K562 (cell line): ENCODE results near the gene SUCO. TPM values are rescaled to one million over a fixed set of nuclear protein-coding genes. Genes with fewer than 3 reads are reported as not detected.

Experiments
- CEBPG ChIP-seq, 3 experiments: fragments of 200-800 bp in 1 of 3; sonication (Bioruptor generic) in 1 of 3; sonication (generic) in 1 of 3; formaldehyde crosslinking in 1 of 3; IDR thresholded peaks in 2 of 3; conservative IDR thresholded peaks in 1 of 3; 2 replicates each; pipeline versions ENCODE4 v1.6.1 to v1.8.0; 2016 to 2022; ENCODE audit warnings: missing compliant biosample characterization in 2 of 3, missing genetic modification characterization in 2 of 3, mild to moderate bottlenecking in 1 of 3, missing genetic modification reagents in 1 of 3
- CTBP1 ChIP-seq: fragments of 450-650 bp; IDR thresholded peaks from 2 replicates; pipeline ENCODE4 v1.6.1; 2016; ENCODE audit warnings: borderline replicate concordance
- HNRNPK ChIP-seq: fragments of 200-400 bp; formaldehyde crosslinking; IDR thresholded peaks from one replicate; pipeline ENCODE4 v1.6.1; 2018; ENCODE audit warnings: mild to moderate bottlenecking, low read depth, low read length; ENCODE audit not compliant: poor library complexity, severe bottlenecking
- MTF1 ChIP-seq: fragments of 250-450 bp; sonication (Bioruptor Pico); IDR thresholded peaks from 2 replicates; pipeline ENCODE4 v1.9.0; 2021; ENCODE audit warnings: moderate library complexity, mild to moderate bottlenecking, inconsistent platforms, borderline replicate concordance
- RHOXF2B ChIP-seq: fragments of 250-450 bp; sonication (Bioruptor Pico); conservative IDR thresholded peaks from 2 replicates; pipeline ENCODE4 v1.5.1; 2021
- polyA plus RNA-seq, 8 experiments: library from polyadenylated mRNA; depleted of rRNA in 4 of 8; stranded (reverse) in 5 of 8; unstranded in 3 of 8; fragments of >200 nt; fragmentation: Nextera tagmentation in 2 of 8; fragmentation: Illumina TruSeq in 1 of 8; extraction: Ambion mirVana in 2 of 8; extraction: Trizol in 1 of 8; gene quantifications; 2 replicates each; pipeline versions ENCODE4 v1.2.1 to v1.2.3, GENCODE V29; 2011 to 2014; ENCODE audit warnings: inconsistent platforms in 1 of 8, missing spikeins in 1 of 8
- total RNA-seq, 7 experiments: library from RNA; depleted of rRNA in 6 of 7; stranded (reverse); fragments of >200 nt in 6 of 7; fragmentation: Illumina TruSeq in 2 of 7; extraction: Trizol in 2 of 7; gene quantifications; 2 replicates each; pipeline versions ENCODE4 v1.2.1 to v1.2.3, GENCODE V29; 2011 to 2021; ENCODE audit warnings: low replicate concordance in 1 of 7
- TF ChIP-seq, protein P1 (sequence below): fragments of 450-650 bp; IDR thresholded peaks from 2 replicates; pipeline ENCODE4 v1.6.1; 2016; ENCODE audit warnings: low read depth
- TF ChIP-seq, protein P2 (sequence below): sonication (generic); formaldehyde crosslinking; IDR thresholded peaks from 2 replicates; pipeline ENCODE4 v1.8.0; 2022; ENCODE audit warnings: missing genetic modification reagents, mild to moderate bottlenecking, borderline replicate concordance
- TF ChIP-seq, protein P3 (sequence below), 3 experiments: fragments of 200-800 bp in 1 of 3; fragments of 250-450 bp in 1 of 3; fragments of 450-650 bp in 1 of 3; sonication (Bioruptor Pico) in 1 of 3; sonication (Bioruptor generic) in 1 of 3; formaldehyde crosslinking in 1 of 3; IDR thresholded peaks; 2 replicates each; pipeline versions ENCODE4 v1.6.1 to v1.8.0; 2016 to 2022; ENCODE audit warnings: mild to moderate bottlenecking in 2 of 3, missing genetic modification characterization in 2 of 3, missing compliant biosample characterization in 1 of 3, moderate library complexity in 1 of 3
- TF ChIP-seq, protein P4 (sequence below): fragments of 450-650 bp; formaldehyde crosslinking; IDR thresholded peaks from 2 replicates; pipeline ENCODE4 v1.4.0; 2020; ENCODE audit warnings: mild to moderate bottlenecking, moderate library complexity
- TF ChIP-seq, protein P5 (sequence below): fragments of 250-450 bp; sonication (Bioruptor Pico); IDR thresholded peaks from 2 replicates; pipeline ENCODE4 v1.8.0; 2022; ENCODE audit warnings: moderate library complexity, mild to moderate bottlenecking, inconsistent platforms

The SUCO gene
- total and polyA plus RNA-seq, 9 of the 15 experiments (the other 6 are each of a cell fraction or from before 2014, with no cell fraction given): 2.5 to 20.6 (median 14.3) TPM

DNA sequence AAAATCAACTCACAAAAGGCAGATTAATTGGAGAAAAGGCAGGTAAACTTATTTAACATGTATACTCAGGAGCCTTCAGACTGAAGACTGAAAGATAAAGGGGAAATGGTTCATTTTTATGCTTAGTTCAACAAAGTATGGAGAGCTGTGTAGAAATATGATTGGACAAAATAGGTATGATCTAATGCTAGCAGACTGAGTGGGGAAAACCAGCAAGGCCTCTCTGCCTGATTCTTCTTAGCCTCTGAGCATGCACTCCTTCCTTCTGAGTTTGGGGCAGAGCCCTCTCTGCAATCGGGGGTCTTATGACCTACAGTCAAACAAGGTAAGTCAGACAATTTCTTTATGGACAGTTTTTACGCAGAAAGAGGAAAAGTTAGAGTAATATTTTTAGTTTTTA lies 38.8 kb upstream of the SUCO start (continued):
- TF ChIP-seq, protein P1, sequence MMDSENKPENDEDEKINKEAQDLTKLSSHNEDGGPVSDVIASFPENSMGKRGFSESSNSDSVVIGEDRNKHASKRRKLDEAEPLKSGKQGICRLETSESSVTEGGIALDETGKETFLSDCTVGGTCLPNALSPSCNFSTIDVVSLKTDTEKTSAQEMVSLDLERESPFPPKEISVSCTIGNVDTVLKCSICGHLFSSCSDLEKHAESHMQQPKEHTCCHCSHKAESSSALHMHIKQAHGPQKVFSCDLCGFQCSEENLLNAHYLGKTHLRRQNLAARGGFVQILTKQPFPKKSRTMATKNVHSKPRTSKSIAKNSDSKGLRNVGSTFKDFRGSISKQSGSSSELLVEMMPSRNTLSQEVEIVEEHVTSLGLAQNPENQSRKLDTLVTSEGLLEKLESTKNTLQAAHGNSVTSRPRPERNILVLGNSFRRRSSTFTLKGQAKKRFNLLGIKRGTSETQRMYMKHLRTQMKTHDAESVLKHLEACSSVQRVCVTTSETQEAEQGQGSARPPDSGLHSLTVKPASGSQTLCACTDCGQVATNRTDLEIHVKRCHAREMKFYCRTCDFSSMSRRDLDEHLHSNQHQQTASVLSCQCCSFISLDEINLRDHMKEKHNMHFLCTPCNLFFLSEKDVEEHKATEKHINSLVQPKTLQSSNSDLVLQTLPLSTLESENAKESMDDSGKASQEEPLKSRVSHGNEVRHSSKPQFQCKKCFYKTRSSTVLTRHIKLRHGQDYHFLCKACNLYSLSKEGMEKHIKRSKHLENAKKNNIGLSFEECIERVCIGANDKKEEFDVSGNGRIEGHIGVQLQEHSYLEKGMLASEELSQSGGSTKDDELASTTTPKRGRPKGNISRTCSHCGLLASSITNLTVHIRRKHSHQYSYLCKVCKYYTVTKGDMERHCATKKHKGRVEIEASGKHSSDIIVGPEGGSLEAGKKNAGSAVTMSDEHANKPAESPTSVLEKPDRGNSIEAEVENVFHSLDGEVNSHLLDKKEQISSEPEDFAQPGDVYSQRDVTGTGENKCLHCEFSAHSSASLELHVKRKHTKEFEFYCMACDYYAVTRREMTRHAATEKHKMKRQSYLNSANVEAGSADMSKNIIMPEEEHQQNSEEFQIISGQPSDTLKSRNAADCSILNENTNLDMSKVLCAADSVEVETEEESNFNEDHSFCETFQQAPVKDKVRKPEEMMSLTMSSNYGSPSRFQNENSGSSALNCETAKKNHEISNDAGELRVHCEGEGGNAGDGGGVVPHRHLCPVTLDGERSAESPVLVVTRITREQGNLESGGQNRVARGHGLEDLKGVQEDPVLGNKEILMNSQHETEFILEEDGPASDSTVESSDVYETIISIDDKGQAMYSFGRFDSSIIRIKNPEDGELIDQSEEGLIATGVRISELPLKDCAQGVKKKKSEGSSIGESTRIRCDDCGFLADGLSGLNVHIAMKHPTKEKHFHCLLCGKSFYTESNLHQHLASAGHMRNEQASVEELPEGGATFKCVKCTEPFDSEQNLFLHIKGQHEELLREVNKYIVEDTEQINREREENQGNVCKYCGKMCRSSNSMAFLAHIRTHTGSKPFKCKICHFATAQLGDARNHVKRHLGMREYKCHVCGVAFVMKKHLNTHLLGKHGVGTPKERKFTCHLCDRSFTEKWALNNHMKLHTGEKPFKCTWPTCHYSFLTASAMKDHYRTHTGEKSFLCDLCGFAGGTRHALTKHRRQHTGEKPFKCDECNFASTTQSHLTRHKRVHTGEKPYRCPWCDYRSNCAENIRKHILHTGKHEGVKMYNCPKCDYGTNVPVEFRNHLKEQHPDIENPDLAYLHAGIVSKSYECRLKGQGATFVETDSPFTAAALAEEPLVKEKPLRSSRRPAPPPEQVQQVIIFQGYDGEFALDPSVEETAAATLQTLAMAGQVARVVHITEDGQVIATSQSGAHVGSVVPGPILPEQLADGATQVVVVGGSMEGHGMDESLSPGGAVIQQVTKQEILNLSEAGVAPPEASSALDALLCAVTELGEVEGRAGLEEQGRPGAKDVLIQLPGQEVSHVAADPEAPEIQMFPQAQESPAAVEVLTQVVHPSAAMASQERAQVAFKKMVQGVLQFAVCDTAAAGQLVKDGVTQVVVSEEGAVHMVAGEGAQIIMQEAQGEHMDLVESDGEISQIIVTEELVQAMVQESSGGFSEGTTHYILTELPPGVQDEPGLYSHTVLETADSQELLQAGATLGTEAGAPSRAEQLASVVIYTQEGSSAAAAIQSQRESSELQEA: no peak
- TF ChIP-seq CEBPG (CRISPR knock-in tag; IDR thresholded peaks at IDR 0.05): no peak
- TF ChIP-seq CEBPG (tag; conservative IDR thresholded peaks at IDR 0.05 in 1 of 2, IDR thresholded peaks at IDR 0.05 in 1 of 2): no peak
- TF ChIP-seq RHOXF2B (CRISPR knock-in tag): no peak
- TF ChIP-seq, protein P2, sequence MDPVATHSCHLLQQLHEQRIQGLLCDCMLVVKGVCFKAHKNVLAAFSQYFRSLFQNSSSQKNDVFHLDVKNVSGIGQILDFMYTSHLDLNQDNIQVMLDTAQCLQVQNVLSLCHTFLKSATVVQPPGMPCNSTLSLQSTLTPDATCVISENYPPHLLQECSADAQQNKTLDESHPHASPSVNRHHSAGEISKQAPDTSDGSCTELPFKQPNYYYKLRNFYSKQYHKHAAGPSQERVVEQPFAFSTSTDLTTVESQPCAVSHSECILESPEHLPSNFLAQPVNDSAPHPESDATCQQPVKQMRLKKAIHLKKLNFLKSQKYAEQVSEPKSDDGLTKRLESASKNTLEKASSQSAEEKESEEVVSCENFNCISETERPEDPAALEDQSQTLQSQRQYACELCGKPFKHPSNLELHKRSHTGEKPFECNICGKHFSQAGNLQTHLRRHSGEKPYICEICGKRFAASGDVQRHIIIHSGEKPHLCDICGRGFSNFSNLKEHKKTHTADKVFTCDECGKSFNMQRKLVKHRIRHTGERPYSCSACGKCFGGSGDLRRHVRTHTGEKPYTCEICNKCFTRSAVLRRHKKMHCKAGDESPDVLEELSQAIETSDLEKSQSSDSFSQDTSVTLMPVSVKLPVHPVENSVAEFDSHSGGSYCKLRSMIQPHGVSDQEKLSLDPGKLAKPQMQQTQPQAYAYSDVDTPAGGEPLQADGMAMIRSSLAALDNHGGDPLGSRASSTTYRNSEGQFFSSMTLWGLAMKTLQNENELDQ (CRISPR knock-in tag): no peak
- TF ChIP-seq, protein P3, sequence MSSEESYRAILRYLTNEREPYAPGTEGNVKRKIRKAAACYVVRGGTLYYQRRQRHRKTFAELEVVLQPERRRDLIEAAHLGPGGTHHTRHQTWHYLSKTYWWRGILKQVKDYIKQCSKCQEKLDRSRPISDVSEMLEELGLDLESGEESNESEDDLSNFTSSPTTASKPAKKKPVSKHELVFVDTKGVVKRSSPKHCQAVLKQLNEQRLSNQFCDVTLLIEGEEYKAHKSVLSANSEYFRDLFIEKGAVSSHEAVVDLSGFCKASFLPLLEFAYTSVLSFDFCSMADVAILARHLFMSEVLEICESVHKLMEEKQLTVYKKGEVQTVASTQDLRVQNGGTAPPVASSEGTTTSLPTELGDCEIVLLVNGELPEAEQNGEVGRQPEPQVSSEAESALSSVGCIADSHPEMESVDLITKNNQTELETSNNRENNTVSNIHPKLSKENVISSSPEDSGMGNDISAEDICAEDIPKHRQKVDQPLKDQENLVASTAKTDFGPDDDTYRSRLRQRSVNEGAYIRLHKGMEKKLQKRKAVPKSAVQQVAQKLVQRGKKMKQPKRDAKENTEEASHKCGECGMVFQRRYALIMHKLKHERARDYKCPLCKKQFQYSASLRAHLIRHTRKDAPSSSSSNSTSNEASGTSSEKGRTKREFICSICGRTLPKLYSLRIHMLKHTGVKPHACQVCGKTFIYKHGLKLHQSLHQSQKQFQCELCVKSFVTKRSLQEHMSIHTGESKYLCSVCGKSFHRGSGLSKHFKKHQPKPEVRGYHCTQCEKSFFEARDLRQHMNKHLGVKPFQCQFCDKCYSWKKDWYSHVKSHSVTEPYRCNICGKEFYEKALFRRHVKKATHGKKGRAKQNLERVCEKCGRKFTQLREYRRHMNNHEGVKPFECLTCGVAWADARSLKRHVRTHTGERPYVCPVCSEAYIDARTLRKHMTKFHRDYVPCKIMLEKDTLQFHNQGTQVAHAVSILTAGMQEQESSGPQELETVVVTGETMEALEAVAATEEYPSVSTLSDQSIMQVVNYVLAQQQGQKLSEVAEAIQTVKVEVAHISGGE (CRISPR knock-in tag; IDR thresholded peaks at IDR 0.05): no peak
- TF ChIP-seq HNRNPK: no peak
- TF ChIP-seq CTBP1: no peak
- TF ChIP-seq, protein P4, sequence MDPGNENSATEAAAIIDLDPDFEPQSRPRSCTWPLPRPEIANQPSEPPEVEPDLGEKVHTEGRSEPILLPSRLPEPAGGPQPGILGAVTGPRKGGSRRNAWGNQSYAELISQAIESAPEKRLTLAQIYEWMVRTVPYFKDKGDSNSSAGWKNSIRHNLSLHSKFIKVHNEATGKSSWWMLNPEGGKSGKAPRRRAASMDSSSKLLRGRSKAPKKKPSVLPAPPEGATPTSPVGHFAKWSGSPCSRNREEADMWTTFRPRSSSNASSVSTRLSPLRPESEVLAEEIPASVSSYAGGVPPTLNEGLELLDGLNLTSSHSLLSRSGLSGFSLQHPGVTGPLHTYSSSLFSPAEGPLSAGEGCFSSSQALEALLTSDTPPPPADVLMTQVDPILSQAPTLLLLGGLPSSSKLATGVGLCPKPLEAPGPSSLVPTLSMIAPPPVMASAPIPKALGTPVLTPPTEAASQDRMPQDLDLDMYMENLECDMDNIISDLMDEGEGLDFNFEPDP (CRISPR knock-in tag): no peak
- no peak for TF ChIP-seq MTF1
- TF ChIP-seq, protein P5, sequence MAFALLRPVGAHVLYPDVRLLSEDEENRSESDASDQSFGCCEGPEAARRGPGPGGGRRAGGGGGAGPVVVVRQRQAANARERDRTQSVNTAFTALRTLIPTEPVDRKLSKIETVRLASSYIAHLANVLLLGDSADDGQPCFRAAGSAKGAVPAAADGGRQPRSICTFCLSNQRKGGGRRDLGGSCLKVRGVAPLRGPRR (CRISPR knock-in tag): no peak
